Mammary epithelial cell (primary cell): ENCODE data around the gene KLHL15.

Experiments
- CTCF ChIP-seq, 2 donors: IDR thresholded peaks in 1 of 2; conservative IDR thresholded peaks in 1 of 2; 2 replicates each; pipeline ENCODE4 v1.5.1; 2011 to 2012; ENCODE audit warnings: inconsistent platforms in 2 of 2, low read length in 2 of 2, mild to moderate bottlenecking in 2 of 2, control low read depth in 1 of 2, low read depth in 1 of 2; ENCODE audit not compliant: insufficient read depth in 1 of 2; ENCODE audit errors: extremely low read depth in 1 of 2
- EZH2 ChIP-seq: IDR thresholded peaks from 2 replicates; pipeline ENCODE4 v1.6.1; 2012; ENCODE audit warnings: low read length, inconsistent platforms, borderline replicate concordance

GRCh38 chrX:24023544-24023943, 3.4 kb downstream of the KLHL15 start:
- TF ChIP-seq CTCF (conservative IDR thresholded peaks at IDR 0.05 in 1 of 2, IDR thresholded peaks at IDR 0.05 in 1 of 2; ENCODE audit: extremely low read depth in 1 of 2, insufficient read depth in 1 of 2, low read depth in 1 of 2, low read length in 2 of 2): no peak
- TF ChIP-seq EZH2: no peak
